GM21381 (cell line): ENCODE results near the gene TULP4.

Source experiments
- ATAC-seq: cut with Tn5 transposase; IDR thresholded peaks from one replicate; pipeline ENCODE4 v1.9.1; 2021; ENCODE audit warnings: mild to moderate bottlenecking, moderate library complexity; ENCODE audit not compliant: unreplicated experiment

TULP4 gene

DNA sequence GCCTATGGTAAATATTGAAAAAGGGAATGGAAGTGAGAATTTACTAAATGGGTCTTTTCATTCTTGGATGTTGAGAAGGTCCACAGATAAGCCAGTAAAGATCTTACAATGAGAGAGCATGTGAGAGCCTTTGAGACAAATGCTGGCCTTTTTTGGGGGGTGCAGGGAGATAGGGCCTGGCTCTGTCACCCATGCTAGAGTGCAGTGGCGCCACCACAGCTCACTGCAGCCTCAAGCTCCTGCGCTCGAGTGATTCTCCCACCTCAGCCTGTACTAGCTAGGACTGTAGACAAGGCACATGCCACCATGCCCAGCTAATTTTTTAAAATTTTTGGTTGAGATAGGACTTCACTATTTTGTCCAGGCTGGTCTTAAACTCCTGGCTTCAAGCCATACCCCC lies 184.4 kb downstream of the TULP4 start:
- ATAC-seq, result no peak

DNA sequence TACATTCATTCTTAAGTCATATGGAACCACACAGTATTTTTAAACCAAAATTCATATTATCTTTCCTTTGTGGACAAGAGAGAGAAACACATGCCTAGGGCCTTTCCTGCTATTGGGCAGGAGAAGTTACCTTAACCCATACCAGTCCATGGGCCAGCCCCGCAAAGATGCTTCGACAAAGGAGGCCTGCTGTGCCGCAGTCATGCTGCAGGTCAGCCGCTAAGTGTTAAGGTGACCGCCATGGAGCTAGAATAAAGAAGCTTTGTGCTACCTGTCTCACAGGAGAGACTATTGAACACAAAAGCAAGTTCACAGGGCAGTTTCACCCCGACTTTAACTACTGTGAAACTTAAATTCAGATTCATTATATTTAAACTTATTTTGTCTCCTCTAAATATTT lies 185.4 kb downstream of the TULP4 start:
- ATAC-seq, result no peak

DNA sequence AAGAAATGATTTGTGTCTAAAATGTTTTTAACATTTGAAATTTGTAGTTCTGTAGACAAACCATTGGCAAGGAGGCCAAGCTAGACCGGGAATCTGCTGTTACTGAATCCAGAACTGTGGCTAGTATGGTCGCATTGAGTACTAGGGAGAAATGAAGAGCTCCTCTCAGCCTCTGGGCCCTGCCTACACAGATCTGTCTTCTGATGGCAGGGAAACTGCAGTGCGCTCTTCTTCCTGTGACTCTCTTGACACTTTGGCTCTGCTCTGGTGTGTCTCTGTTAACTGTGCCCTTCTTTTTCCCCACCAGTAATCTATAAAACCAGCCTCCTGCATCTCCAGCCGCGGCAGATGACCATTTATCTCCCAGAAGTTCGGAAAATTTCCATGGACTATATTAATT lies 186.1 kb downstream of the TULP4 start:
- ATAC-seq, result no peak

DNA sequence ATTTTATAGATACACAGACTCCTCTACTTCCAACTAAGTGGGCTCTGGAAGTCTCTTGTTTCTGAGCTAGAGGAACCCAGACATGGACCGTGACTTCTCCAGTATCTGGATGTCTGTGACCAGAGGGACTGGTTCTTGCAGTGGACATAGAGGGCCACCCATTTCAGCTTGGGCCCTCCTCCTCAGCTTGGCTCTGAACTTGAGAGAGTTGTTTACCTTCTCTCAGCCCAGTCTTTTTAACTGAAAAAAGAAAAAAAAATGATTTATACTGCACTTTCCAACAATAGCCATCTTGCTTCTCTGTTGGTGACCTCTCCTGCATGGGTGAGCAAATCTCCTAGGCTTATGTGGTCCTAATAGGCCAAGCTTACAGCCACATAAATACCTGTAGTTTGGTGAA lies 187.3 kb downstream of the TULP4 start:
- no peak for ATAC-seq

DNA sequence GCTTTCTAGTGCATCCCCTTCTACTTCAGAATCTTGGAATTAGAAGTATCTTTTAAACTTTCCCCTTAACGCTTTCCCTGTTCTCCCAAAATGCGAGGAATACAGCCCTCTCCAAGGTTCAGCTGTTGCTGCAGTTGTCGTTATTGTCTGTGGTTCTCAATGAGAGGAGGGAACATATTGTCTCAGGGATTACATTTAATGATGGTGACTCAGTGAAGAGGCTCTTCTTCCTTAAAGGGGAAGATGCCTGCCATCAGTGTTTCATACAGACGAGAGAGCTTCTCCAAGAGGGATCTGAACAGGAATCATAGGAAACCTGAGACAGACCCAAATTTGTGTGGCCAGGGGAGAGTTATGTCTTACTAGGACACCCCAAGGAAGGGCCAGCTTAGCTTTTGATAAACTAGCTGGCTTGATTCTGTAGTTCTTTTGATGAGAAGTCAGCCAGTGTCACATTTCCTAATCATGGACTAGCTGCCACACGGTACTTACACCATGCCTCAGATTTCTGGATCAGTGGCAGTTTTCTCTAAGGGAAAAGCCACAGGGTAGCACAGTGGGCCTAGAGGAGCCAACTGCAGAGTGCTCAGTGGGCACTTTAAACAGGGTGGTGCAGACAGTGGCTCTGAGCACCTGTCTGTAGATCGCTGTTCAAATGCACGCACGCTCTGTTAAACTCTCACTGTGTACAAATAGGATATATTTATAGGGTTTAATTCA lies 187.9 kb downstream of the TULP4 start:
- ATAC-seq, result no peak

DNA sequence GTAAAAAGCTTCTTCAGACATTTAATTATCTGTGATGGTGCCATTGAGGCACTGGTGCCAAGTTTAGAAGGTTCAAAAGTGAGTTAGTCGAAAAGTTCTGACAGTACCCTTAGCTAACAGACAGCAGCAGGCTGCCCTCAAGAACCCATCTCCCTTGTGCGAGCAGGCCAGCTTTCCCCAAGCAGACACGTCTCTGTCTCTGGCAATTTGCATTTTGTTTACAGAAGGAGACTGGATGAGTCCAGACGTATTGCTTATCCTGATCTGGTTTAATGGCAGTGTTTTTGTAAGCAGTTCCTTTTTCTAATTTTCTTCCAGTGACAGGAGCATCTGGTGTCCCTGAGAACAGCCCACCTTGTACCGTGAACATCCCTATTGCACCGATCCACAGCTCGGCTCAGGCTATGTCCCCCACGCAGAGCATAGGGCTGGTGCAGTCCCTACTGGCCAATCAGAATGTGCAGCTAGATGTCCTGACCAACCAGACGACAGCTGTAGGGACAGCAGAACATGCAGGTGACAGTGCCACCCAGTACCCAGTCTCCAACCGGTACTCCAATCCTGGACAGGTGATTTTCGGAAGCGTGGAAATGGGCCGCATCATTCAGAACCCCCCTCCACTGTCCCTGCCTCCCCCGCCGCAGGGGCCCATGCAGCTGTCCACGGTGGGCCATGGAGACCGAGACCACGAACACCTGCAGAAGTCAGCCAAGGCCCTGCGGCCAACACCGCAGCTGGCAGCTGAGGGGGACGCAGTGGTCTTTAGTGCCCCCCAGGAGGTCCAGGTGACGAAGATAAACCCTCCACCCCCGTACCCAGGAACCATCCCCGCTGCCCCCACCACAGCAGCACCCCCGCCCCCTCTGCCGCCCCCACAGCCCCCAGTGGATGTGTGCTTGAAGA lies 189.3 kb downstream of the TULP4 start:
- no peak for ATAC-seq

DNA sequence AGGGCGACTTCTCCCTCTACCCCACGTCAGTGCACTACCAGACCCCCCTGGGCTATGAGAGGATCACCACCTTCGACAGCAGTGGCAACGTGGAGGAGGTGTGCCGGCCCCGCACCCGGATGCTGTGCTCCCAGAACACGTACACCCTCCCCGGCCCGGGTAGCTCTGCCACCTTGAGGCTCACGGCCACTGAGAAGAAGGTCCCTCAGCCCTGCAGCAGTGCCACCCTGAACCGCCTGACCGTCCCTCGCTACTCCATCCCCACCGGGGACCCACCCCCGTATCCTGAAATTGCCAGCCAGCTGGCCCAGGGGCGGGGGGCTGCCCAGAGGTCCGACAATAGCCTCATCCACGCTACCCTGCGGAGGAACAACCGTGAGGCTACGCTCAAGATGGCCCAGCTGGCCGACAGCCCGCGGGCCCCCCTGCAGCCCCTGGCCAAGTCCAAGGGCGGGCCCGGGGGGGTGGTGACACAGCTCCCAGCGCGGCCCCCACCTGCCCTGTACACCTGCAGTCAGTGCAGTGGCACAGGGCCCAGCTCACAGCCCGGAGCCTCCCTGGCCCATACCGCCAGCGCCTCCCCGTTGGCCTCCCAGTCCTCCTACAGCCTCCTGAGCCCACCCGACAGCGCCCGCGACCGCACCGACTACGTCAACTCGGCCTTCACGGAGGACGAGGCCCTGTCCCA lies 190.1 kb downstream of the TULP4 start:
- ATAC-seq, result no peak

DNA sequence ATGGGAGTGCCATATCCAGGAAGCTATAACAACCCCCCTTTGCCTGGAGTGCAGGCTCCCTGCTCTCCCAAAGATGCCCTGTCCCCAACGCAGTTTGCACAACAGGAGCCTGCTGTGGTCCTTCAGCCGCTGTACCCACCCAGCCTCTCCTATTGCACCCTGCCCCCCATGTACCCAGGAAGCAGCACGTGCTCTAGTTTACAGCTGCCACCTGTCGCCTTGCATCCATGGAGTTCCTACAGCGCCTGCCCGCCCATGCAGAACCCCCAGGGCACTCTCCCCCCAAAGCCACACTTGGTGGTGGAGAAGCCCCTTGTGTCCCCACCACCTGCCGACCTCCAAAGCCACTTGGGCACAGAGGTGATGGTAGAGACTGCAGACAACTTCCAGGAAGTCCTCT lies 191.0 kb downstream of the TULP4 start:
- ATAC-seq, result no peak

DNA sequence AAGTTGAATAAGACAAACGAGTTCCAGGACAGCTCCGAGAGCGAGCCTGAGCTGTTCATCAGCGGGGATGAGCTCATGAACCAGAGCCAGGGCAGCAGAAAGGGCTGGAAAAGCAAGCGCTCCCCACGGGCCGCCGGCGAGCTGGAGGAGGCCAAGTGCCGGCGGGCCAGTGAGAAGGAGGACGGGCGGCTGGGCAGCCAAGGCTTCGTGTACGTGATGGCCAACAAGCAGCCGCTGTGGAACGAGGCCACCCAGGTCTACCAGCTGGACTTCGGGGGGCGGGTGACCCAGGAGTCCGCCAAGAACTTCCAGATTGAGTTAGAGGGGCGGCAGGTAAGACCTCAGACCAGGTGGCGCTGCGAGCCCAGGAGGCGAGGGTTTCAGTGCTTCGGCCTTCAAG lies 191.6 kb downstream of the TULP4 start:
- ATAC-seq, result no peak

DNA sequence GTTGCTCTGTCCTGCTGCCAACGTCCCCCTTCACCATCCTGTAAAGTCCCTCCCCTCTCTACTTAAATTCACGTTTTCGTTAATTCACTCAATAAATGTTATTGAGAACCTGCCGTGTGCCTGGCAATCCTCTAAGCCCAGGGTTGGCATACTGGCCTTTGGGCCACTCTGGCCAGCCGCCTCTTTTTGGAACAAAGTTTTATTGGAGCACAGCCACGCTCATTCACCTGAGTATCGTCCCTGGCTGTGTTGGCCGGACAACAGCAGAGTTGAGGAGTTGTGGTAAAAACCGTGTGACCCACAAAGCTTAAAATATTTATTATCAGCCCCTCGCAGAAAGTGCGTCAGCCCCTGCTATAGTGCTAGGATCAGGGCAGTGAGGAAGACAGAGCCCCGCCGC lies 192.9 kb downstream of the TULP4 start:
- ATAC-seq, result no peak

DNA sequence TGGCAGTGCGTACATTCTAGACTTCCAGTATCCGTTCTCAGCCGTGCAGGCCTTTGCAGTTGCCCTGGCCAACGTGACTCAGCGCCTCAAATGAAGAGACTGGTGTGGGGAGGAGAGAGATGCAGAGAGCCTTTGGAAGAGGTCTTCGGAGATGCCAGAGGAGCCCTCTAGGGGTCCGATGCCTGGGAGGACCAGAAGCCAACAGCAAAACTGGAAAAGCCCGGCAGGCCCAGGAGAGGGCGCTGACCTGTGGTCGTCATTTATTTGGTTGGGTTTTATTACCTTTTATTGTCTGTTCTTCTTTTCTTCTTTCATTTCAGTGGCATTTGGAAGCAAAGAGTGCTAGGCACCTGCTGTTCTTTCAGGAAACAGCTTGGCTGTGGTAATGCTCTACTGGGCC lies 194.3 kb downstream of the TULP4 start:
- no peak for ATAC-seq

DNA sequence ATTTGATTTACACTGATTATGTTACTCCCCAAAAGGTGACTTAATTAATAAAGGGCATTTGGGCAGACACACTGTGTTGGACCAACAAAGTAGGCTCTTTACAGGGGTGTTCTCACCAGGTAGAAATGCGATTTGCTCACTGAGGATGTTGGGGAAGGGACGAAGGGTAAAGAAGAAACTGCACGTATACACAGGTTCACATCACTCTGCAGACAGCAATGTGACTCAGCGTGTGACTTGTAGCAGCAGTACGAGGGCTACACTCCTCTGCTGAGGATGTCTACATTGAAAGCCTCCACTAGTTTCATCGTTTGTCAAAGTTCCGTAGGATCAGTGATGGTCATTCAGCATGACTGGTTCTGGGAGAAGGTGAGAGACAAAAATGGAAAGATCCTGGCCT lies 194.9 kb downstream of the TULP4 start:
- no peak for ATAC-seq

DNA sequence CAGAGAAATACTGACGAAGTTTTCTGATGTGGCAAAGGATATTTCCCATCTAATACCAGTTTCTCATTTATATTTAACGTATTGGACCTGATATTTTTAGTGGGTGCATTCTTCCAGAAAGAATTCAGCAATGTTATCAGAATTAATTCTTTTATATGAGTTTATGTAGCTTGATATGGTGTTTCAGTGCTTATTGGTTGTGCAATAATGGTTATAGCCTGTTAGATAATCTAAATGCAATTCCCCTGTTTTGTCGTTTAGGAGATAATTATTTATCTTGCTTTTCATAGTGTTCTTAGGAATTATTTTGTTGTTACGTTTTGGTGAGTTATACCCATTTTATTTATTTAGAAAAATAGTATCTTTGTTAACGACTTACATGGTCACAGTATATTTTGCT lies 196.2 kb downstream of the TULP4 start:
- no peak for ATAC-seq

DNA sequence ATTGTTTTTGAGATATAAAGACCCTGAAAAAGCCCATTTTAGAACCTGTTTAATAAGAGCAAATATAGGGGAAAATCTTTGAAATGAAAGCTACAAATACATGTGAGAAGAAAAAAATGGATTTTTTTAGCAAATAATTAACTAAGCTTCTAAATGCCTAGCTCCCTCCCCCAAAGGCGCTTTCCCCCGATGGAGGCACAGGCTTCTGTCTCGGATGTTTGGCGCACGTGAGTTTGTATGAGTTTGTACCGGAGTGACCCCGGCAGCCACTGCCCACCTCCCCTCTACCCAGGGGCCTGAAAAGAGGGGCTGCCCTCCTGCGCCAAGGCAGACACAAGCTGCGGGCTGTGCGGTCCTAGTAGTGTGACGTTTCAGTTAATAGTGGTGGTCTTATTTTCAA lies 197.2 kb downstream of the TULP4 start:
- ATAC-seq, result no peak

DNA sequence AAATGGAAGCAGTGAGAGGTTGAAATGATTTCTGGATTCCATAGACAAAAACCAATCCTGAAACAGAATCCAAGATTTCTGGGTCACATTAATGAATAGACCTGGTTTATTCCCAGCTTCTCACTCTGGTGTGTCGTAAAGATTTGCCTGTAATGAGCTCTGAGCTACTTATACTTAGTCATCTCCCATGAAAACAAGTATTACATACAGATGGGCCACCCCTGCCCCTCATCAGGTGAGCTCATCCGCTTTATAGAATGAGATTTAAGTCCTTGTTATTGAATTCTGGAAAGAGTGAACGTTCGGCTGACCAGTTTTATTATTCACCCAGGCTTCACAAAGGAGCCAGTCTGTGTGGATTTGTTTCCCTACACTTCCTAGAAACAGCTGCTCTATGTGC lies 200.5 kb downstream of the TULP4 start:
- no peak for ATAC-seq

DNA sequence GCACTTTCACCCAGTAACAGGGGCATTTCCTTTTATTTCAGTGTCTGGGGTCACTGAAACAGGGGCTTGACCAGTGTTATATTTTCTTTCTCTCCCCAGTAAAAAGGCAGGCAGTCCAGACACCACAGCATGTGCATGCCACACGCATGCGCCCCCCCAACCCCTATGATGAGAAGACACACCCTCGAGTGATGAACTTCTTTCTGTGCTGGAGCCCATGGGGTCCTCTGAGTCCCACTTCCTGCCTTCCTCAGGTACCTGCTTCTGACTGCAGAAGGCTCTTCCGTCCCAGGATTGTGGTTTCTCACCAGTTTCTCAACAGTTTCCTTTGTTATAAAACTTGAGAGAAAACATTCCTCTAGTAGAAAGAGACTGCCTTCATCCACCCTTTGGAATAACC lies 201.9 kb downstream of the TULP4 start:
- no peak for ATAC-seq

DNA sequence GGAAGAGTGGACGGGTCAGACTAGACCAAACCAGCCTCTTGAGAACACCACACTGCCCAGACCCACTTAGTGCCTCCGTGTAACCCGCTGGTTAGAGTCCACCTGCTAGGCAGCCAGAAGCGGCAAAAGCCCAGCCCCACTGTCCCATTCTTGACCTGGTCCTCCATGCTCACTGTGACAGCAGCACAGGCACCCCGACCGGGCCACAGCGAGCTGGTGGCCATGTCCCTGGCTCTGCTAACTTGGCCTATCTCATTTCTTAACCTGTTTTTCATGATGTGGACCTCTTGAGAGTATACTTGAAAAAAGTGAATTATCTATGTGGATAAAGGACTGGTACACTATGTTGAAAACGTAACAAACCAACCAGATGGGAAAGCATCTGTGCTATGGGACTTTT lies 202.7 kb downstream of the TULP4 start:
- ATAC-seq, result no peak

DNA sequence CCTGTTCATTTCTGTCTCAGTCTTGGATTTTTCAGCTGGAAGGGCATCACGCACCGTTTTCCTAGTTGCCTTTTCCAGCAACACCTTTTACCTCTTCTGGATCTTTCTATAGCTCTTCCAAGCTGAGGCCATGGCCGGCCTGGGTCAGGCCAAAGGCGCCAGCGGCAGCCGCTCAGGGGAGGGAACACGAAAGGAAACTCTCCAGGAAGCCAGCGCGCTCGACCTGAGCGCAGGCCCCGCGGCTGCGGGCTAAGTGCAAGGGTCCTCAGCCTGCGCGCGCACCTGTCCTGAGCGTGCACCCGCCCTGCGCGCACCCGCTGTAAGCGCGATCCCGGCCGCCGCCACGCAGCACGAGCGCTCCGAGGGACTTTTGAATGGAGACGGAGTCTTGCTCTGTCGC lies 203.8 kb downstream of the TULP4 start:
- no peak for ATAC-seq

DNA sequence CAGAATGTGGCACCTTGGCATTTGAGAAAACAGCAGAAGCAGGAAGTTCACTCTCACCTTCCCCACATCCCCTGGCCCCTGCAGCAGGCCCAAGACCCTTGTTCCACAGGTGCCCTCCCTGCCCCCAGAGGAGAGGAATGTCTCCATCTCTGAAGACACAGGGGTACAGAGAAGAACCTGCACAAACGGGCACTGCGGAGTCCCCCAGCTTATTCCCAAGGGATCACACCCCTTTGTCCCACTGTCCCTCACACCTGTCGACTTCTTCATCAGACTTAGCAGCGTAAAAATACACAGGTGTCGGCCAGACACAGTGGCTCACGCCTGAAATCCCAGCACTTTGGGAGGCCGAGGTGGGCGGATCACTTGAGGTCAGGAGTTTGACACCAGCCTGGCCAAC lies 204.8 kb downstream of the TULP4 start:
- ATAC-seq, result no peak

DNA sequence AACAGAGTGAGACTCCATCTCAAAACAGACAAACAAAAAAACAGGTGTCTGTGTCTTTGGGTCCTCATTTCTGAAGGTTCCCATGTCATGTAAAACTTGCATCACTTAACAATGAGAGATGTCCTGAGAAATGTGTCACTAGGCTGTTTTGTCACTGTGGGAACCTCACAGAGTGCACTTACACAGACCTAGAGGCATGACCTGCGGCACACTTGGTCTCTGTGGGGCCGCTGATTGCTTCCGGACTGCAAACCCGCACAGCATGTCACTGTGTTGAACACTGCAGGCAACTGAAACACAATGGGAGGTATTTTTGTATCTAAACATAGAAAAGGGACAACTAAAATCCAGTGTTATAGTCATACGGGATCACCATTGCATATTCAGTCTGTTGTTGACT lies 205.3 kb downstream of the TULP4 start:
- ATAC-seq, result peak; percentile 39

DNA sequence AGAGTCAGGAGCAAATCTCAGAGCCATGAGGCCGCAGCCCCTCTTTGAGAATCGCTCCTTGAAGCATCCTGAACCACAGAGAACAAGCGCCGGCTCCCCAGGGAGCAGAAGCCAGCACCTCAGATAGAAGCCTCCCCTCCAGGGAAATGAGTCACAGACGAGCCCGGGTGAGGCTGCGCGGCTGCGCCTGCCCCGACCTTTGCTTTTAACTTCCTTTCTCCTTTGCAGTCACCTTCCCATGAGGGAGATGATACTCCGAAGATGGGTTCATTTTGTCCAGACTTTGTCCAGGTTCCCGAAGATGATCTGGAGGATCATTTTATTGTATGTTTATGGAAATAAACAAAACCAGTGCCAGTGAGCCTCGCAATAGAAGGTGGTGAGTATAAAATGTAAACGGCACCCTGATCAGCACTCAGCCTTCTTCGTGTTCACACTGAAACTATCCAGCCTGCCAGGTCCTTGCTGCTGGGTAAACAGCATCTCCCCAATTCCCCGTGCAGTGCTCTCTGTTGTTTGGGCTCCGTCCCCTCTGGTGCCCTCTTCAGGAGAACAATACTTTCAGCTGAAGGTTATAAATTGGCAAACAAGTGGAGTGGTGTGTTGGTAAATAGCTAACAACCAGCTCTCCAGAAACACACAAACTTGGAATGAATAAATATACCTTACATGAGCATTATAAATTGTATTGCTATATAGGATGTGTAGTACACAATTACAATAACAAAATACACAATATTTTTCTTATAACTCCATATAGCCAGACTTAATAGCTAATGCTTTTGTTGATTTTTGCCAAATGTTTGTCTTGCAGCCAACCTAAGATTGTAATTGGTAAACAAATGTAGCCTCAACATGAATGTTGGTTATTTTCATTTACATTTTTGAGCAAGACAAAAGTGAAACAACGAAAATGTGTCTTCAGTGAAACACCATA lies 206.2 kb downstream of the TULP4 start:
- peak; percentile 69 for ATAC-seq
